HG02798 (cell line): Measurements from ENCODE around the gene UBXN6.

ENCODE experiments used
- ATAC-seq: cut with Tn5 transposase; IDR thresholded peaks from one replicate; pipeline ENCODE4 v1.9.1; 2021; ENCODE audit warnings: mild to moderate bottlenecking; ENCODE audit not compliant: unreplicated experiment, poor library complexity

Gene UBXN6

DNA sequence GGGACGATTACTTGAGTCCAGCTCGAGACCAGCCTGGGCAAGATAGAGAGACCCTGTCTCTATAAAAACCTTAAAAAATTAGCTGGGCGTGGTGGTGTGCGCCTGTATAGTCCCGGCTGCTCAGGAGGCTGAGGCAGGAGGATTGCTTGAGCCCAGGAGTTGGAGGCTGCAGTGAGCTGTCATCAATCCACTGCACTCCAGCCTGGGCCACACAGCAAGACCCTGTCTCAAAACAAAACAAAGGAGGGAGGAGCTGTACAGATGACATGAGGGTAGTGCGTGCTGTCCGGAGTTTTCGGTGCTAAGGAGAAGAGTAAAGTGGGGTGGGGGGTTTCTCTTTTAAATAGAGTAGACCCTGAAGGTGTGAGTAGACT, 37.1 kb upstream of the UBXN6 start:
- ATAC-seq = no peak

DNA sequence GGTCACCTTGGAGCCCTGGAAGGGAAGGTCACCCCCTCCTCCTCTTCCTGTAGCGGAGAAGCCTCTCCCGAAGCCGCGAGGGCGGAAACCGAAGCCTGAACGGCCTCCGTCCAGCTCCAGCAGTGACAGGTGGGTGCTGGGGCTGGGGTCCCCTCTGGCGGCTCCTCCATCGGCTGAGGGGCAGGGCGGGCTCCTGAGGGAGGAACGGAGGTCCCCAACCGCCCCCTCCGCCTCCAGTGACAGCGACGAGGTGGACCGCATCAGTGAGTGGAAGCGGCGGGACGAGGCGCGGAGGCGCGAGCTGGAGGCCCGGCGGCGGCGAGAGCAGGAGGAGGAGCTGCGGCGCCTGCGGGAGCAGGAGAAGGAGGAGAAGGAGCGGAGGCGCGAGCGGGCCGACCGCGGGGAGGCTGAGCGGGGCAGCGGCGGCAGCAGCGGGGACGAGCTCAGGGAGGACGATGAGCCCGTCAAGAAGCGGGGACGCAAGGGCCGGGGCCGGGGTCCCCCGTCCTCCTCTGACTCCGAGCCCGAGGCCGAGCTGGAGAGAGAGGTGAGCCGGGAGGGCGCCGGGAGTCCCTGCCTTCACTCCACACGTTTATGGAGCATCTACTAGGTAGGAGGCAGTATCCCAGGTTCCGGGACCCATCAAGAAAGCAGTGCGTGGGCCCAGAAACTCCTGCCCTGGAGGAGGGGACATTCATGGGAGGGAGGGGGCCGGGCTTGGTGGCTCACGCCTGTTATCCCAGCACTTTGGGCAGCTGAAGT, 36.5 kb upstream of the UBXN6 start:
- ATAC-seq = no peak

DNA sequence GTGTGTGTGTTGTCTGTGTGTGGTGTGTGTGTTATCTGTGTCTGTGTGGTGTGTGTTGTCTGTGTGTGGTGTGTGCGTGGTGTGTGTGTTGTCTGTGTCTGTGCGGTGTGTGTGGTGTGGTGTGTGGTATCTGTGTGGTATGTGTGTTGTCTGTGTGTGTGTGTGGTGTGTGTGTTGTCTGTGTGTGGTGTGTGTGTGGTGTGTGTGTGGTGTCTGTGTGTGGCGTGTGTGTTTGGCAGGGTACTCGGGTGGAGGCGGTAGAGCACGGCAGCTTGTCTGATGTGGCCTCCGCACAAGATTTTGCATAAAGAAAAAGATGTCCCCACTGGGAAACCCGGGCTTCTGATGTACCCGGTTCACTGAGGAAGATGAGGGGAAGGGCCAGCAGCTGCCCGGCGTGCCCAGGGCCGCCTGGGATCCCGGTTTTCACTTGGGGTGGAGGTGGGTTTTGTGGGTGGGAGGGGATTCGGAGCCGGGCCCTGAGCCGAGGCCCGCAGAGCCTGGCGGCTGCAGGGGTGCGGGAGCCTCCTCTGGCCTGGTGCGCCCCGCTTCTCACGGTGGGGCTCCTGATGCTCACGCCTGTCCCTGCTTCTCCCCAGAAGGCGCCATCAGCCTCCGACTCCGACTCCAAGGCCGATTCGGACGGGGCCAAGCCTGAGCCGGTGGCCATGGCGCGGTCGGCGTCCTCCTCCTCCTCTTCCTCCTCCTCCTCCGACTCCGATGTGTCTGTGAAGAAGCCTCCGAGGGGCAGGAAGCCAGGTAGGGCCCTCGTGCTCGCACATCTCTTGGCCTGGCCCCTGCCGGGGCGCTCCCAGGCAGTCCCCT, 35.7 kb upstream of the UBXN6 start:
- ATAC-seq = no peak

DNA sequence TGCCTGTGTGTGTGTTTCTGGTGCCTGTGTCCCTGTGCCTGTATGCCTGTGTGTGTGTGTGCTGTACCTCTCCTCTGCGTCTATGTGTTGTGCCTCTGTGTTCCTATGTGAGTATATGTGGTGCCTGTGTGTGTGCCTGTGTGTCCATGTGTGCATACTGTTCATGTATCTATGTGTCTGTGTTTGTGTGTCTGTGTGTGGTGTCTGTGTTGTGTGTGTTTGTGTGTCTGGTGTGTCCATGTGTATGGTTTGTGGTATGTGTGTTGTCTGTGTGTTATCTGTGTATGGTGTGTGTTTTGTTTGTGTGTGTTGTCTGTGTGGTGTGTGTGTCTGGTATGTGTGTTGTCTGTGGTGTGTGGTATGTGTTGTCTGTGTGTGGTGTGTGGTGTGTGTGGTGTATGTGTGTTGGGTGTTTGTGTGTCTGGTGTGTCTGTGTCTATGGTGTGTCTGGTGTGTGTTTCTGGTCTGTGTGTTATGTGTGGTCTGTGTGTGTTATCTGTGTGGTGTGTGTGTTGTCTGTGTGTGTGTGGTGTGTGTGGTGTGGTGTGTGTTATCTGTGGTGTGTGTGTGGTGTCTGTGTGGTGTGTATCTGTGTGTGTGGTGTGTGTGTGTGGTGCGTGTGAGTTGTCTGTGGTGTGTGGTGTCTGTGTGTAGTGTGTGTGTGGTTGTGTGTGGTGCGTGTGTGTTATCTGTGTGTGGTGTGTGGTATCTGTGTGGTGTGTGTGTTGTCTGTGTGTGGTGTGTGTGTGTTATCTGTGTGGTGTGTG, 34.9 kb upstream of the UBXN6 start:
- ATAC-seq = no peak

DNA sequence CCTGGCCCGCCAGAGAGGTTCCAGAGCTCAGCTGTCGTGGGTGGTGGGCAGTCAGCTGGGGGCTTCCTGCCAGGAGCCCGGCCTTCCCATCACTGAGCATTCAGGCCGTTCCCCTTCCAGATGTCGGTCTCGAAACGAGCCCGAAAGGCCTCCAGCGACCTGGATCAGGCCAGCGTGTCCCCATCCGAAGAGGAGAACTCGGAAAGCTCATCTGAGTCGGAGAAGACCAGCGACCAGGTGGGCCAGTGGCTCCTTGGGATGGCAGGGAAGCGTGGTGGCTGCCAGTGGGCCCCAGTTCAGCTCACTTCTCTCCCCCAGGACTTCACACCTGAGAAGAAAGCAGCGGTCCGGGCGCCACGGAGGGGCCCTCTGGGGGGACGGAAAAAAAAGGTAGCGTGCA, 33.9 kb upstream of the UBXN6 start:
- no peak for ATAC-seq

DNA sequence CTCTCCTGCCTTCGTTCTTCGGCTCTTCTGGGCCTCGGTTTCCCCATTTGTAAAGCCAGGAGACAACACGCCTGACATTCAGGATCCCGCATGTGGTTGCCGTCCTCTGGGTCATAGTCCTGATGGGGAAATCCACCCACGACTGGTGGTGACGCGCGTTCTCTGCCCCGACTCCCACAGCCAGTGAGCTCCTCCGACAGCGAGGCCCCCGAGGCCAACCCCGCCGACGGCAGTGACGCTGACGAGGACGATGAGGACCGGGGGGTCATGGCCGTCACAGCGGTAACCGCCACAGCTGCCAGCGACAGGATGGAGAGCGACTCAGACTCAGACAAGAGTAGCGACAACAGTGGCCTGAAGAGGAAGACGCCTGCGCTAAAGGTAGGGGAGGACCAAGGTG, 30.9 kb upstream of the UBXN6 start:
- ATAC-seq = no peak

DNA sequence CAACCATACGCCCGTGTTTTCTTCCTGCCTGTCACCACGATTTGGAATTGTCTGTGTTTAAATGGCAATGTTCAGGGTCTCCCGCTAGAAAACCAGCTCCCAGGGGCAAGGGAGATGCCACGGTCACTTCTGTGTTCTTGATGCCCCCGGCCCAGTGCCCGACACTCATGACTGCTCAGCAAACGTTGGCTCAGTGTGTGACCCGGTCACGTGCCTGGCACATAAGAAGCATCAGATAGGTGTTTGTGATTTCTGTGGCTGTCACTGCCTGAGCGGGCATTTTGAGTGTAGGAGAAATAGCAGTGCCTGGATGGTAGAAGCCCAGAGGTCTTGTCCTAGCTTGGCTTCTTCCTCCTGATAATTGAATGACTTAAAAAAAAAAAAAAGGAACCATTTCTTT, 30.0 kb upstream of the UBXN6 start:
- ATAC-seq = no peak

DNA sequence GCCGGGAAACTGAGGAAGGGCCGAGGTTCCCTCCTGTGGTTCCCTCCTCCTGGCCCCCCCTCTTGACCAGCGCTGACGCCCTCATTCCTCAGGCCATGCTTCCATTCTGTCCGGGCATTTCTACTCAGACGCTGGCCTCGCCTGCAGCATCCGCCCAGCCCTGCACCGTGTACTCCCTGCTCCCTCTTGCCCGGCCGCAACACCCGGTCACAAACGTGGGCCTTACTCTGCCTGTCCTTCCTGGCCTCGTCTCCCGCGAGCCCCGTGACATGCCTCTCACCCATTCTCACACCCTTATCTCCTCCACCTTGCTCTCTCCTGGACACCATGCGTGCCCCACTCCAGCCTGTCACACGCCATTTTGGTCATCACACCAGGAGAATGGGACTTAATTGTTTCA, 25.8 kb upstream of the UBXN6 start:
- ATAC-seq = no peak

DNA sequence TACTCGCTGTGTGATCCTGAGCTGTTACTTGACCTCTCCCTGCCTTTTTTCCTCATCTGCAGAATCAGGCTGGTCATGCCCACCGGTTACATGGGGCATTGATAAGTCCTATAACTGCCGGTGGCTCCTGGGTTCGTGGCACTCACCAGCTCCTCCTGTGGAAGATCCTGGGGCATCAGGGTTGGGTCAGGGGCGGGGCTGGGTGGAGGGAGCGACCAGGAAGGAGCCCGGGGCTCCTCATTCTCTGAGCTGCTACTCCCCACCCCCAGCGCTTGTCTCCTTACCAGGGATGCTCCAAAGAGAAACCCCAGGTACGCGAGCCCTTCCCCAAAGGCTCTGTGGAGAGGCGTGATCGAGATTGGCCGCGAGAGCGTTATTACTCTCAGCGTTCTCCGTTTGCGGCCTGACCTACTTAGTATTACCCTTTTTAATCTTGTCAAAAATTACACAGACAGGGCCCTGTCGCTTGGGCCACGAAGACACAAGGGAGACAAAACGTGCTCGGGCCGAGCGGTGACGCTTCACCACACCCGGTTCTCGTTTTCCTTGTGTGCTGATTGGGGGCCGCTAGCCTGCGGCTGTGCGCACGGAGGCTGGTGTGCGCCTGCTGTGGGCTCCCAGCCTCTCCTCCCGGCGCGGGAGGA, 25.2 kb upstream of the UBXN6 start:
- no peak for ATAC-seq

DNA sequence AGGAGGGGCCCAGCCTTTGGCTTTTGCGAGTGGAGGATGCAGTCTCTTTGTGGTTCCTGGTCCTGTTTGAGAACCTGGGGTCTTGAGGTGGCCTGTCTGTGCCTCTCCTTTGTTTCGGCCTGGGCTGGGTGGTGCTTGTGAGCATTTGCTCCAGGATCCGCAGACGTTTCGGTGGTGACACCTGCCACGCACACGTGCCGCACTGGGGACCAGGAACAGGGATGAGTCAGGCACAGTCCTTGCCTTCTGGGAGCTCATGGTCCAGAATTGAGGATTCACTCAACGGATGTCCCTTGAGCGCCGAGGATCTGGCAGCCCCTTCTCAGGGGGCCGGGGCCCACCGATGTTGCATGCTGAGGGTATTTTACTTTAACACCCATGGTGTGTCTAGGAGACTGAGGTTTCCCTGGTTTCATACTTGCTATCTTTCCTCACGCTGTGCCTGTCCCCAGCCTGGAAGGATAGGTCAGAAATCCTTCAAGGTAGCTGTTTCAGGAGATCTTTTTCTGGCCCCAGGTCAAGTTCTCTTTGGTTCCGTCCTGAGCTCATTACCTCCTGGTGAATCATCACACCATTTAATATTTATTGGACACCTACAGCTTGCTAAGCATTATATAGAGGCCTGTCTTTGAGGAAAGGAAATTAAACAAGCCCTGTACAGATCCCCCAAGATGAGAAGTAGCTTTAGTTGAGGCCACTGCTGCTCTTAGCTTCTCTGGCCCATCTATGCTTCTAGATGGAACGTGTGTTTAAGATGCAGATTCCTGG, 19.6 kb upstream of the UBXN6 start:
- ATAC-seq = no peak

DNA sequence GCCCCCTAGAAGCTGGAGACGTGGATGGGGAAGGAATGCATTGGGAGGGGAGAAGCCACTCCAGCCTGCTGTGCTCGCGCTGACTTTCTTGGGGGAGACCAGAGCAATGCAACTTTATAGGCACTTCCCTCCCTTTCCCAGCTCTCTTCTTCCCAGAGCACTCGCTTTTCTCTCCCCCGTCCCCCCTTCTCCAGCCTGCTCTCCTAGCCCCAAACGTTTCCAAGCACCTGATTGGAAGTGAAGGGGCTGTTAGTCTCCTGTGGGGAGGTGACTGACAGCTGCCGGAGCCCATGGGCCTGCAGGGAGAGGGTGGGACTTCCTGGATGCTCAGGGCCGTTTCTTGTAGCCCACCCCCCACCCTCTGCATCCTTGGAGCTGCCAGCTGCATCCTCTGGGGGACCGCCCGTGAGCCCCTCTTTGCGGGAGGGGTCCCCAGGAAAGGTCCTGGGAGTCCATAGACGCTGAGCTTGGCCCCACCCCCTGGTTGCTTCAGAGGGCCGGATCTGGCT, 17.0 kb upstream of the UBXN6 start:
- ATAC-seq = no peak

DNA sequence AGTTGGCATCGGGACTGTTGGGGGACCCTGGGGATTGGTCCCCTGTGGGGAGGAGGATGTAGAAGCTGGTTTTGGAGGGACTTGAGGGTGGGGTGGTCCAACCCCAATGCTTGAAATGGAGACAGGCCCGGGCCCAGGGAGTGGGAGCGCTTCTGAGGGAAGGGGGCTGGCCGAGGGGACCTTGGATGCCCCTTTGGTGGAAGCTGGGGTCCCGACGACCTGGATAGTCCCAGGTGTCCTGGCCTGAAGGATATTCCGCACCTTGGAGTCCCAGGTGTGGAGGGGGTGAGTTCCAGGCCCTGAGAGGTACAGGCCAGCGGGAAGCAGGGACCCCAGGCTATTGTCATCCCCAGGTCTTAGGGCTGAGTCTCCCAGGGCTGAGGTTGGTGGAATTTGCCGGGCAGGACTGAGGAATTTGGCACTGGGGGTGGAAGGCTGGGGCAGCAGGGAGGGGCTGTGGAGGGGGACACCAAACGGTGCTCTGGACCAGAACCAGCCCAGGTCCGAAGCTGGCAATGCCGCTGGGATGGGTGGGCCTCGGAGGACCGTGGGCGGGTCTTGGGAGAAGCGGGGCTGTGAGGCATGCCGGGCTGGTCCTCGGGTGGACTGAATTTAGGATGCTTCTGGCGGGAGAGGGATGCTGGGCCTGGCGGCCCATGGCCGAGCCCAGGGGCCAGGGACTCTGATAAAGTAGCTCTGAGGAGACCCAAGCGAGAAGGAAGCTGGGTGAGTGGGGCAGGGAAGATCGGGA, 16.3 kb upstream of the UBXN6 start:
- ATAC-seq = no peak

DNA sequence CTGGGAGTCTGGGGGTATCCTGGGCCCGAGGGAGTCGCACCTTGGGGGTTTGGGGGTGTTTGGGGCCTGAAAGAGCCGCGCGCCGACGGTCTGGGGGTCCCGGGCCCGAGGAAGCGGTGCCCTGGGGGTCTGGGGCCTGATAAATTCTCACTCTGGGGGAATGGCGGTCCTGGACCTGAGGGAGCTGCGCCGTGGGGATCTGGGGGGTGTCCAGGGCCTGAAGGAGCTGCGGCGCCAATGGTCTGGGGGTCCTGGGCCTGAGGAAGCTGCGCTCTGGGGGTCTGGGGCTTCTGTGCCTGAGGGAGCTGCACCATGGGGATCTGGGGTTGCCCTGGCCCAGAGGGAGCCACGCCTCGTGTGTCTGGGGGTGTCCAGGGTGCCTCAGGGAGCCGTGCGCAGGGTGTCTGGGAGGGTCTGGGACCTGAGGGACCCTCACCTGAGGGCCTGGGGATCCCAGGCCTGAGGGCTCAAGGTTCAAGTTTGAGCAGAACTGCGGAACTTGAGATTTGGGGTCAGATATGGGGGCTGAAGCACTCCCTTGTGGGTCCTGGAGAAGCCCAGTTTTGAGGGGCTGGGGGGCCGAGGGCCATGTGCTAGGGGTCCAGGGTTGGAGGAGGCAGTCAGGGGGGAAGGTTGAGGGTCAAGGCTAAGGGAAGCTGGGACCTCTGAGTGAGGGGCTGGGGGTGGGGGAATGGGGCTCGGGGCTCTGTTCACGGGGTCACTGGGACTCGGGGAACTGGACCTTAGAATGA, 15.6 kb upstream of the UBXN6 start:
- ATAC-seq = no peak

DNA sequence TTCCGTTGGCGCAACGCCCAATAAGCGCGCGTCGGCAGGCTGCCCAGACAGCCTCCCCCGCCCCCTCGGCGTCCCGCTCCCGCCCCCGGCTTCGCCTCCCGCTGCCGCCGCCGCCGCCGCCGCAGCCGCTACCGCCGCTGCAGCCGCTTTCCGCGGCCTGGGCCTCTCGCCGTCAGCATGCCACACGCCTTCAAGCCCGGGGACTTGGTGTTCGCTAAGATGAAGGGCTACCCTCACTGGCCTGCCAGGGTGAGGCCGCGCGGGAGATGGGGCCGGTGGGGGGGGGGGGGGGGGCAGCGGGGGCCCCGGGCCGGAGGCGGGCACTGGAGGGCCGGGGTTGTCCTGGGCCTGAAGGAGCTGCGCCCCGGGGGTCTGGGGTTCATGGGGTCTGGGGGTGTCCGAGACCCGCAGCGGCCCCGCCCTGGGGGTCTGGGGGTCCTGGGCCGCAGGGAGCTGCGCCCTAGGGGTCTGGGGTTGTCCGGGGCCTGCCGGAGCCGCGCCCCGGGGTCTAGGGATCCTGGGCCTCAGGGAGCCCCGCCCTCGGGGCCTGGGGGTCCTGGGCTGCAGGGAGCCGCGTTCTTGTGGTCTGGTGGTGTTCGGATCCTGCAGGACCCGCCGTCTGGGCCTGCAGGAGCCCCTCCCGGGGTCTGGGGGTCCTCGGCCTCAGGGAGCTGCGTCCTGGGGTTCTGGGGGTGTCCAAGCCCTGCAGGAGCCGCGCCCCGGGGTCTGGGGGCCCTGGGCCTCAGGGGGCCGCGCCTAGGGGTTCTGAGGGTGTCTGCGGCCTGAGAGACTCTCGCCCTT, 14.8 kb upstream of the UBXN6 start, which contains the start of gene HDGFL2:
HDGFL2 (plus strand) TSS at position 124 of the 801 bp plus-strand sequence; CDS start at position 178, 54 bp downstream.
- ATAC-seq = peak; percentile 0

DNA sequence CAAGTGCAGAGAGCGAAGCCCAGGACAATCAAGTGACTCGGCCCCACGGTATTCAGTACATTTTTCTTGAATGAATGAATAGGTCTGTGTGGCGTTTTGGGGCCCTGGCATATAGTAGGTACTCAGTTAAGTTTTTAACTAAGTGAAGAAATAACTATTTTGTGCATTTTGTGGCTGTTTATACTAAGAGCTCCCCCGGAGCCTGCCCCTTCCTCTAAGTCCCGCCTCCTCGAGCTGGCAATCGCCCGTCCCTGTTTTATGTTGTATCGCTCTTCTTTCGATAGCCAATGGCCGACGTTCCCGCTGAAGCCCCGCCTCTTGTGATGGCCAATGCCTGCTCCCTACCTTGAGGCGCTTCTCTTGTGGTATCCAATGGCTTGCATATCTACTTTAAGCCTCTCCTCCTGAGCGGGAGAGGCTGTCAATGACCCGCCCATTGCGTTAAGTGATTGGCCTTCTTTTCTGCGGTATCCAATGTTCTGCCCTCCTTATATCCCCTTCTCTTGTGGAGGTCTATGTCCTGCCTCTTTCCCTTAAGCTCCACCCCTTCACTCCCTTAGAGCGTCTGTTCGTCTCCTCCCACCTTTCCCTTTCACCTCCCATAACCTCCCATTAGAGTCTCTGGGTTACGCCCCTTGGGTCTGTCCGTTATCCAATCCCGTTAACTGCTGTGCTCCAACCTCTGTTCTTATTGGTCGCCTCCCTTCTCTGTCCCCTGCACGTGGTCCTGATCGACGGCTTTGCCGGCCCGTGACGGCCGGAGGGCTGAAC, 14.0 kb upstream of the UBXN6 start:
- ATAC-seq = peak; percentile 88

DNA sequence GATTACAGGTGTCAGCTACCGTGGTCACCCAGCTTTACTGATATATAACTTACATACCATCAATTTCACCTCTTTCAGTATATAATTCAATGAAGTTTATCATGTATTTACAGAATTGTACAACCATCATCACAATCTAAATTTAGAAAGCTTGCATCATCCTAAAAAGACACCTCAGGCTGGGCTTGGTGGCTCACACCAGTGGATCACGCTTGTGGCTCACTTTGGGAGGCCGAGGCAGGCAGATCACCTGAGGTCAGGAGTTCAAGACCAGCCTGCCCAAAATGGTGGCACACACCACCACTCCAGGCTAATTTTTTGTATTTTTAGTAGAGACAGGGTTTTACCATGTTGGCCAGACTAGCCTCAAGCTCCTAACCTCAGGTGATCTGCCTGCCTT, 10.2 kb upstream of the UBXN6 start:
- no peak for ATAC-seq
